ENCODE measurements around the gene NFATC2IP. TPM values are rescaled to one million over a fixed set of nuclear protein-coding genes. Genes with fewer than 3 reads are reported as not detected.
"Not testable (repeated sequence)": the region's sequence is repeated elsewhere in the genome, so short reads cannot be mapped to it uniquely, and the experiment has no call there.

The NFATC2IP gene
- total RNA-seq, 1 donor from 2014 or later = 39.5 TPM

GRCh38 chr16:28936784-28937155, 14.0 kb upstream of the NFATC2IP start:
- H3K4me3 Mint-ChIP-seq (ENCODE audit: unreplicated experiment) = no peak overlapping the region
- H3K36me3 Mint-ChIP-seq (ENCODE audit: unreplicated experiment) = no peaks in the 10 kb centered on the region
- no peak for DNase-seq (ENCODE audit: extremely low spot score, unreplicated experiment)
- H3K27me3 Mint-ChIP-seq (ENCODE audit: unreplicated experiment) = no peaks in the 10 kb centered on the region
- no peak for TF ChIP-seq CTCF (IDR thresholded peaks at IDR 0.05)
- no peaks in the 10 kb centered on the region for H3K9me3 Mint-ChIP-seq (ENCODE audit: unreplicated experiment)
- H3K27ac Mint-ChIP-seq (ENCODE audit: unreplicated experiment) = no peak overlapping the region
- H3K4me1 Mint-ChIP-seq (ENCODE audit: unreplicated experiment) = no peaks in the 10 kb centered on the region

- H3K4me1 Mint-ChIP-seq (ENCODE audit: unreplicated experiment) = no peaks in the 10 kb centered on the region
- TF ChIP-seq CTCF (IDR thresholded peaks at IDR 0.05) = no peak
- no peak for DNase-seq (ENCODE audit: extremely low spot score, unreplicated experiment)
- H3K9me3 Mint-ChIP-seq (ENCODE audit: unreplicated experiment) = no peaks in the 10 kb centered on the region
- no peak overlapping the region for H3K27ac Mint-ChIP-seq (ENCODE audit: unreplicated experiment)
- H3K36me3 Mint-ChIP-seq (ENCODE audit: unreplicated experiment) = no peaks in the 10 kb centered on the region
- no peaks in the 10 kb centered on the region for H3K27me3 Mint-ChIP-seq (ENCODE audit: unreplicated experiment)
- no peak overlapping the region for H3K4me3 Mint-ChIP-seq (ENCODE audit: unreplicated experiment)
These were observed 13.4 kb upstream of the NFATC2IP start for GRCh38 chr16:28937222-28937876.

GRCh38 chr16:28938721-28939120, 12.0 kb upstream of the NFATC2IP start:
- Mint-ChIP-seq H3K36me3 (ENCODE audit: unreplicated experiment) (no peaks in the 10 kb centered on the region), H3K4me3 (ENCODE audit: unreplicated experiment) (no peak overlapping the region), H3K4me1 (ENCODE audit: unreplicated experiment) (no peaks in the 10 kb centered on the region), H3K9me3 (ENCODE audit: unreplicated experiment) (no peaks in the 10 kb centered on the region), H3K27ac (ENCODE audit: unreplicated experiment) (no peak overlapping the region), H3K27me3 (ENCODE audit: unreplicated experiment) (no peaks in the 10 kb centered on the region)
- TF ChIP-seq CTCF (IDR thresholded peaks at IDR 0.05) = no peak
- no peak for DNase-seq (ENCODE audit: extremely low spot score, unreplicated experiment)

- not testable (repeated sequence) for H3K27ac Mint-ChIP-seq (ENCODE audit: unreplicated experiment); H3K9me3 Mint-ChIP-seq (ENCODE audit: unreplicated experiment); H3K27me3 Mint-ChIP-seq (ENCODE audit: unreplicated experiment); H3K36me3 Mint-ChIP-seq (ENCODE audit: unreplicated experiment); H3K4me1 Mint-ChIP-seq (ENCODE audit: unreplicated experiment); DNase-seq (ENCODE audit: extremely low spot score, unreplicated experiment); H3K4me3 Mint-ChIP-seq (ENCODE audit: unreplicated experiment)
These were observed 10.9 kb upstream of the NFATC2IP start for GRCh38 chr16:28939825-28940224.

GRCh38 chr16:28943281-28943680, 7.5 kb upstream of the NFATC2IP start:
- no peak overlapping the region for H3K27ac Mint-ChIP-seq (ENCODE audit: unreplicated experiment)
- no peak for DNase-seq (ENCODE audit: extremely low spot score, unreplicated experiment)
- no peaks in the 10 kb centered on the region for H3K27me3 Mint-ChIP-seq (ENCODE audit: unreplicated experiment)
- H3K36me3 Mint-ChIP-seq (ENCODE audit: unreplicated experiment) = no peaks in the 10 kb centered on the region
- no peaks in the 10 kb centered on the region for H3K9me3 Mint-ChIP-seq (ENCODE audit: unreplicated experiment)
- peaks cover 9% of the 10 kb centered on the region for H3K4me1 Mint-ChIP-seq (ENCODE audit: unreplicated experiment)
- TF ChIP-seq CTCF (IDR thresholded peaks at IDR 0.05) = no peak
- no peak overlapping the region for H3K4me3 Mint-ChIP-seq (ENCODE audit: unreplicated experiment)

GRCh38 chr16:28946681-28947080, 4.1 kb upstream of the NFATC2IP start:
- no peak for TF ChIP-seq CTCF (IDR thresholded peaks at IDR 0.05)
- no peak for DNase-seq (ENCODE audit: extremely low spot score, unreplicated experiment)
- Mint-ChIP-seq H3K27ac (ENCODE audit: unreplicated experiment) (no peak overlapping the region), H3K27me3 (ENCODE audit: unreplicated experiment) (no peaks in the 10 kb centered on the region), H3K36me3 (ENCODE audit: unreplicated experiment) (no peaks in the 10 kb centered on the region), H3K9me3 (ENCODE audit: unreplicated experiment) (no peaks in the 10 kb centered on the region), H3K4me1 (ENCODE audit: unreplicated experiment) (peaks cover 16% of the 10 kb centered on the region), H3K4me3 (ENCODE audit: unreplicated experiment) (no peak overlapping the region)

All from osteocyte (in vitro differentiated cells).